HG03108 (cell line): ENCODE measurements around the gene EBNA1BP2.
"Not testable (repeated sequence)": the region's sequence is repeated elsewhere in the genome, so short reads cannot be mapped to it uniquely, and the experiment has no call there.

Experiments
- ATAC-seq: cut with Tn5 transposase; IDR thresholded peaks from one replicate; pipeline ENCODE4 v1.9.1; 2021; ENCODE audit warnings: moderate library complexity; ENCODE audit not compliant: unreplicated experiment

The EBNA1BP2 gene

DNA sequence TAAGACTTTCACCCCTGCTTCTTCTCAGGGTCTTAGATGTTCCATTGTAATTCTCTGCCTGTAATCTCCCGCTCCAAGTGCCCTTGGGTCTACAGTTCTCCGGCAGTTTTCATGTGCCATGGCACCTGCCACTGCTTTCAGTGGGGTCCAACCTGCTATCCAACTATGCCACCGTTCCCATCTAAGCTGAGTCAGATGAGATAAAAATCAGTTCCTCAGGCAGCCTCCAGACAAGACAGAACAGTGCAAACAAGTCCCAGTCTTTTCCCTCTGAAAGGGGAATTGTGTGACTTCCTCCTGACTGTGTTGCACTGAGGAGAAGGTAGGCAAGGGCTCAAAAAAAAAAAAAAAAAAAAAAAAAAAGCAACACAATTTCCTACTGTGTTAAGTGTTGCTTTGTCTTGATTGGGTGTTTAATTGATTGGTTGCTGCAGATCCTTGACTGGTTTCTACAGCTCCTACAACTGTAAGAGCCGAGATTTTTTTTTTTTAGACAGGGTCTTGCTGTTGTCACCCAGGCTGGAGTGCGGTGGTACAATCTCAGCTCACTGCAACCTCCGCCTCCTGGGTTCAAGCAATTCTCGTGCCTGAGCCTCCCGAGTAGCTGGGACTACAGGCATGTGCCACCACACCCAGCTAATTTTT is 50.7 kb downstream of the EBNA1BP2 start:
- ATAC-seq, result no peak

DNA sequence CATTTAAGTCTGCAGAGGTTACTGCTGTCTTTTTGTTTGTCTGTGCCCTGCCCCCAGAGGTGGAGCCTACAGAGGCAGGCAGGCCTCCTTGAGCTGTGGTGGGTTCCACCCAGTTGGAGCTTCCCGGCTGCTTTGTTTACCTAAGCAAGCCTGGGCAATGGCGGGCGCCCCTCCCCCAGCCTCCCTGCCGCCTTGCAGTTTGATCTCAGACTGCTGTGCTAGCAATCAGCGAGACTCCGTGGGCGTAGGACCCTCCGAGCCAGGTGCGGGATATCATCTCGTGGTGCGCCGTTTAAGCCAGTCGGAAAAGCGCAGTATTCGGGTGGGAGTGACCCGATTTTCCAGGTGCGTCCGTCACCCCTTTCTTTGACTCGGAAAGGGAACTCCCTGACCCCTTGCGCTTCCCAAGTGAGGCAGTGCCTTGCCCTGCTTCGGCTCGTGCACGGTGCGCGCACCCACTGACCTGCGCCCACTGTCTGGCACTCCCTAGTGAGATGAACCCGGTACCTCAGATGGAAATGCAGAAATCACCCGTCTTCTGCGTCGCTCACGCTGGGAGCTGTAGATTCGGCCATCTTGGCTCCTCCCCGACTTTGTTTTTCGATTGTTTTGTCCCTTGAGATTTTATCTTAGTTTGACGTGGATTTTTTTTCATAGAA is 52.0 kb downstream of the EBNA1BP2 start:
- not testable (repeated sequence) for ATAC-seq
